ENCODE measurements around the gene CHCHD4.

Gene CHCHD4

GRCh38 chr3:14134291-14134690 is 9.6 kb upstream of the CHCHD4 start:
- TF ChIP-seq, protein P1, sequence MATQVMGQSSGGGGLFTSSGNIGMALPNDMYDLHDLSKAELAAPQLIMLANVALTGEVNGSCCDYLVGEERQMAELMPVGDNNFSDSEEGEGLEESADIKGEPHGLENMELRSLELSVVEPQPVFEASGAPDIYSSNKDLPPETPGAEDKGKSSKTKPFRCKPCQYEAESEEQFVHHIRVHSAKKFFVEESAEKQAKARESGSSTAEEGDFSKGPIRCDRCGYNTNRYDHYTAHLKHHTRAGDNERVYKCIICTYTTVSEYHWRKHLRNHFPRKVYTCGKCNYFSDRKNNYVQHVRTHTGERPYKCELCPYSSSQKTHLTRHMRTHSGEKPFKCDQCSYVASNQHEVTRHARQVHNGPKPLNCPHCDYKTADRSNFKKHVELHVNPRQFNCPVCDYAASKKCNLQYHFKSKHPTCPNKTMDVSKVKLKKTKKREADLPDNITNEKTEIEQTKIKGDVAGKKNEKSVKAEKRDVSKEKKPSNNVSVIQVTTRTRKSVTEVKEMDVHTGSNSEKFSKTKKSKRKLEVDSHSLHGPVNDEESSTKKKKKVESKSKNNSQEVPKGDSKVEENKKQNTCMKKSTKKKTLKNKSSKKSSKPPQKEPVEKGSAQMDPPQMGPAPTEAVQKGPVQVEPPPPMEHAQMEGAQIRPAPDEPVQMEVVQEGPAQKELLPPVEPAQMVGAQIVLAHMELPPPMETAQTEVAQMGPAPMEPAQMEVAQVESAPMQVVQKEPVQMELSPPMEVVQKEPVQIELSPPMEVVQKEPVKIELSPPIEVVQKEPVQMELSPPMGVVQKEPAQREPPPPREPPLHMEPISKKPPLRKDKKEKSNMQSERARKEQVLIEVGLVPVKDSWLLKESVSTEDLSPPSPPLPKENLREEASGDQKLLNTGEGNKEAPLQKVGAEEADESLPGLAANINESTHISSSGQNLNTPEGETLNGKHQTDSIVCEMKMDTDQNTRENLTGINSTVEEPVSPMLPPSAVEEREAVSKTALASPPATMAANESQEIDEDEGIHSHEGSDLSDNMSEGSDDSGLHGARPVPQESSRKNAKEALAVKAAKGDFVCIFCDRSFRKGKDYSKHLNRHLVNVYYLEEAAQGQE (IDR thresholded peaks at IDR 0.05; ENCODE audit: insufficient read depth in 1 of 2, low read depth in 2 of 2, low read length in 2 of 2) = no peak

DNA sequence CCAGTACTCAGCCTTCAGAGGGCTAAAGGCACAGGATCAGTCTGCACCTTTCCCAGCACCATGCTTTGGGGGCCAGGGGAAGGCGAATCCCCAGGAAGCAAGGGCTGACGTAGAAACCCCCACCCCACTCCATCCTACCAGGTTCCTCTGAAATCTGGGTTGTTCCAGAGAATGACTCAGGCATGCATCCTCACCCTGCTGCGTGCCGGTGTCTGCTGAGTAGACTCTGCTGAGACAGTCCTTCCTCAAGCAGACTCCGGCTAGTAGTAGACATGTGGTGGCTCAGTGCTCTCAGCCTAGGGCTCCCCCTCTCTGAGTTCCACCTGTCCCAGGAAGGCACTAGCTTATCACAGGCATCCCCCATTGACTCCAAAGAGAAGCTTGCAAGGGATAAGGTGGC is 9.2 kb upstream of the CHCHD4 start:
- TF ChIP-seq, protein P1 (IDR thresholded peaks at IDR 0.05; ENCODE audit: insufficient read depth in 1 of 2, low read depth in 2 of 2, low read length in 2 of 2) = no peak
- TF ChIP-seq SIN3A (IDR thresholded peaks at IDR 0.05; ENCODE audit: borderline replicate concordance, insufficient read depth, low read length) (no peak), POLR2AphosphoS5 (IDR thresholded peaks at IDR 0.05; ENCODE audit: low read depth, low read length) (no peak), FOXP2 (optimal IDR thresholded peaks at IDR 0.05; ENCODE audit: borderline replicate concordance, extremely low read depth, extremely low read length, insufficient read depth) (no peak), TAF1 (IDR thresholded peaks at IDR 0.05; ENCODE audit: borderline replicate concordance, insufficient read depth, low read length) (no peak)

- no peak for TF ChIP-seq TAF1 (IDR thresholded peaks at IDR 0.05; ENCODE audit: borderline replicate concordance, insufficient read depth, low read length)
- TF ChIP-seq, protein P1 (IDR thresholded peaks at IDR 0.05; ENCODE audit: insufficient read depth in 1 of 2, low read depth in 2 of 2, low read length in 2 of 2) = no peak
- TF ChIP-seq POLR2AphosphoS5 (IDR thresholded peaks at IDR 0.05; ENCODE audit: low read depth, low read length) = no peak
- no peak for TF ChIP-seq SIN3A (IDR thresholded peaks at IDR 0.05; ENCODE audit: borderline replicate concordance, insufficient read depth, low read length)
- TF ChIP-seq FOXP2 (optimal IDR thresholded peaks at IDR 0.05; ENCODE audit: borderline replicate concordance, extremely low read depth, extremely low read length, insufficient read depth) = no peak
Measured at GRCh38 chr3:14133188-14133800, 8.6 kb upstream of the CHCHD4 start.

- TF ChIP-seq, protein P1 (IDR thresholded peaks at IDR 0.05; ENCODE audit: insufficient read depth in 1 of 2, low read depth in 2 of 2, low read length in 2 of 2) = no peak
Measured at GRCh38 chr3:14132689-14133088, 8.0 kb upstream of the CHCHD4 start.

DNA sequence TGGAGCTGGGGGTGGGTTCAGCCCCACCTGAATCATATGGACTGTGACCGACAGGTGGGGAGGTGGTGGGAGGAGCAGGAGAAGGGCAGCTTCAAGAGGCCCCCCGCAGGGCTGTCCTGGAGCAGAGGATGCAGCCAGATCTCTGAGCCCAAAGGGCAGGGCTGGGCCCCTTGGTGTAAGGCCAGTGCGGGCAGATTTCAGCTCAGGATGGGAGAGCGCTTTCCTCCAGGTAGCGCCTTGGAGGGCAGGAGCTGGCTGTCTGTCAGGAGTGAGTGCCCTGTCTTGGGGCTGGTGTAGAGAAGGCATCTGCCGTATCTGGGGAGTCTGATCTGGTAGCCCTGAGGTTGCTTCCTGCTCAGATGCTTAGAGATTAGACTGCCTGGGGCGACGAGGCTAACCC is 7.5 kb upstream of the CHCHD4 start:
- TF ChIP-seq SIN3A (IDR thresholded peaks at IDR 0.05; ENCODE audit: borderline replicate concordance, insufficient read depth, low read length) (no peak), POLR2AphosphoS5 (IDR thresholded peaks at IDR 0.05; ENCODE audit: low read depth, low read length) (no peak), TAF1 (IDR thresholded peaks at IDR 0.05; ENCODE audit: borderline replicate concordance, insufficient read depth, low read length) (no peak), FOXP2 (optimal IDR thresholded peaks at IDR 0.05; ENCODE audit: borderline replicate concordance, extremely low read depth, extremely low read length, insufficient read depth) (no peak)
- TF ChIP-seq, protein P1 (IDR thresholded peaks at IDR 0.05; ENCODE audit: insufficient read depth in 1 of 2, low read depth in 2 of 2, low read length in 2 of 2) = no peak

Data from PFSK-1 (cell line).